K562 (cell line): ENCODE results near the gene SF3B4. TPM values are rescaled to one million over a fixed set of nuclear protein-coding genes. Genes with fewer than 3 reads are reported as not detected.

ENCODE experiments used
- CAMTA2 ChIP-seq: fragments of 250-450 bp; sonication (Bioruptor Pico); conservative IDR thresholded peaks from 2 replicates; pipeline ENCODE4 v1.5.1; 2022
- DPF2 ChIP-seq: fragments of 450-650 bp; IDR thresholded peaks from 2 replicates; pipeline ENCODE4 v1.6.1; 2016
- ETV1 ChIP-seq: fragments of 450-650 bp; conservative IDR thresholded peaks from 2 replicates; pipeline ENCODE4 v1.6.1; 2016; ENCODE audit warnings: missing genetic modification characterization, control low read depth, low read depth, missing compliant biosample characterization
- FOS ChIP-seq: IDR thresholded peaks from 3 replicates; pipeline ENCODE4 v1.6.1; 2011; ENCODE audit not compliant: insufficient read length; ENCODE audit errors: extremely low read depth
- KDM4B ChIP-seq, 2 experiments: fragments of 450-650 bp in 1 of 2; sonication (generic) in 1 of 2; IDR thresholded peaks; 2 replicates each; pipeline ENCODE4 v1.6.1; 2016 to 2017; ENCODE audit warnings: borderline replicate concordance in 2 of 2, antibody characterized with exemption in 1 of 2, low read depth in 1 of 2, mild to moderate bottlenecking in 1 of 2
- MAFG ChIP-seq: fragments of 450-650 bp; conservative IDR thresholded peaks from 2 replicates; pipeline ENCODE4 v1.6.1; 2016; ENCODE audit warnings: missing genetic modification characterization, missing compliant biosample characterization
- NR2C2 ChIP-seq, 2 experiments: fragments of 200-800 bp in 1 of 2; sonication (Bioruptor generic) in 1 of 2; sonication (generic) in 1 of 2; formaldehyde crosslinking in 1 of 2; IDR thresholded peaks; 2 replicates each; pipeline versions ENCODE4 v1.6.1 to v1.8.0; 2016 to 2022; ENCODE audit warnings: mild to moderate bottlenecking in 1 of 2, missing compliant biosample characterization in 1 of 2, missing genetic modification characterization in 1 of 2, missing genetic modification reagents in 1 of 2
- POLR2H ChIP-seq: IDR thresholded peaks from 2 replicates; pipeline ENCODE4 v1.6.1; 2016; ENCODE audit warnings: missing genetic modification characterization, low read depth, mild to moderate bottlenecking, control low read depth, missing compliant biosample characterization, moderate library complexity
- PRPF4 ChIP-seq: fragments of 200-400 bp; formaldehyde crosslinking; IDR thresholded peaks from one replicate; pipeline ENCODE4 v1.6.1; 2017; ENCODE audit warnings: low read length, low read depth, mild to moderate bottlenecking; ENCODE audit not compliant: insufficient read depth, poor library complexity, severe bottlenecking
- SAP30 ChIP-seq: fragments of 200-600 bp; sonication (generic); IDR thresholded peaks from 2 replicates; pipeline ENCODE4 v1.6.1; 2012; ENCODE audit warnings: borderline replicate concordance, low read depth, mild to moderate bottlenecking, moderate library complexity, low read length, control low read depth, inconsistent platforms; ENCODE audit not compliant: insufficient read depth, poor library complexity, severe bottlenecking
- ZBTB8A ChIP-seq: fragments of 450-650 bp; IDR thresholded peaks from 2 replicates; pipeline ENCODE4 v1.6.1; 2018; ENCODE audit warnings: mild to moderate bottlenecking, moderate library complexity; ENCODE audit not compliant: partially characterized antibody
- ZNF311 ChIP-seq: fragments of 250-450 bp; sonication (Bioruptor Pico); IDR thresholded peaks from 2 replicates; pipeline ENCODE4 v1.4.0; 2020; ENCODE audit warnings: mild to moderate bottlenecking, moderate library complexity
- ZNF668 ChIP-seq: fragments of 250-450 bp; sonication (Bioruptor Pico); IDR thresholded peaks from 2 replicates; pipeline ENCODE4 v1.8.0; 2022; ENCODE audit warnings: mild to moderate bottlenecking, inconsistent platforms
- polyA plus RNA-seq, 8 experiments: library from polyadenylated mRNA; depleted of rRNA in 4 of 8; stranded (reverse) in 5 of 8; unstranded in 3 of 8; fragments of >200 nt; fragmentation: Nextera tagmentation in 2 of 8; fragmentation: Illumina TruSeq in 1 of 8; extraction: Ambion mirVana in 2 of 8; extraction: Trizol in 1 of 8; gene quantifications; 2 replicates each; pipeline versions ENCODE4 v1.2.1 to v1.2.3, GENCODE V29; 2011 to 2014; ENCODE audit warnings: inconsistent platforms in 1 of 8, missing spikeins in 1 of 8
- total RNA-seq, 7 experiments: library from RNA; depleted of rRNA in 6 of 7; stranded (reverse); fragments of >200 nt in 6 of 7; fragmentation: Illumina TruSeq in 2 of 7; extraction: Trizol in 2 of 7; gene quantifications; 2 replicates each; pipeline versions ENCODE4 v1.2.1 to v1.2.3, GENCODE V29; 2011 to 2021; ENCODE audit warnings: low replicate concordance in 1 of 7
- TF ChIP-seq, protein P1 (sequence below): sonication (generic); formaldehyde crosslinking; IDR thresholded peaks from 2 replicates; pipeline ENCODE4 v1.8.0; 2022; ENCODE audit warnings: missing genetic modification reagents, mild to moderate bottlenecking, borderline replicate concordance
- TF ChIP-seq, protein P2 (sequence below): fragments of 450-650 bp; IDR thresholded peaks from 2 replicates; pipeline ENCODE4 v1.6.1; 2017; ENCODE audit warnings: antibody characterized with exemption
- TF ChIP-seq, protein P3 (sequence below): fragments of 250-450 bp; sonication (Bioruptor Pico); IDR thresholded peaks from 2 replicates; pipeline ENCODE4 v1.4.0; 2020; ENCODE audit warnings: mild to moderate bottlenecking
- TF ChIP-seq, protein P4 (sequence below): sonication (generic); formaldehyde crosslinking; IDR thresholded peaks from 2 replicates; pipeline ENCODE4 v1.8.0; 2022; ENCODE audit warnings: missing genetic modification reagents, mild to moderate bottlenecking, moderate library complexity, borderline replicate concordance

The SF3B4 gene
- total and polyA plus RNA-seq, 9 of the 15 experiments (the other 6 are each of a cell fraction or from before 2014, with no cell fraction given) = 3.0 to 88.0 (median 26.1) TPM

DNA sequence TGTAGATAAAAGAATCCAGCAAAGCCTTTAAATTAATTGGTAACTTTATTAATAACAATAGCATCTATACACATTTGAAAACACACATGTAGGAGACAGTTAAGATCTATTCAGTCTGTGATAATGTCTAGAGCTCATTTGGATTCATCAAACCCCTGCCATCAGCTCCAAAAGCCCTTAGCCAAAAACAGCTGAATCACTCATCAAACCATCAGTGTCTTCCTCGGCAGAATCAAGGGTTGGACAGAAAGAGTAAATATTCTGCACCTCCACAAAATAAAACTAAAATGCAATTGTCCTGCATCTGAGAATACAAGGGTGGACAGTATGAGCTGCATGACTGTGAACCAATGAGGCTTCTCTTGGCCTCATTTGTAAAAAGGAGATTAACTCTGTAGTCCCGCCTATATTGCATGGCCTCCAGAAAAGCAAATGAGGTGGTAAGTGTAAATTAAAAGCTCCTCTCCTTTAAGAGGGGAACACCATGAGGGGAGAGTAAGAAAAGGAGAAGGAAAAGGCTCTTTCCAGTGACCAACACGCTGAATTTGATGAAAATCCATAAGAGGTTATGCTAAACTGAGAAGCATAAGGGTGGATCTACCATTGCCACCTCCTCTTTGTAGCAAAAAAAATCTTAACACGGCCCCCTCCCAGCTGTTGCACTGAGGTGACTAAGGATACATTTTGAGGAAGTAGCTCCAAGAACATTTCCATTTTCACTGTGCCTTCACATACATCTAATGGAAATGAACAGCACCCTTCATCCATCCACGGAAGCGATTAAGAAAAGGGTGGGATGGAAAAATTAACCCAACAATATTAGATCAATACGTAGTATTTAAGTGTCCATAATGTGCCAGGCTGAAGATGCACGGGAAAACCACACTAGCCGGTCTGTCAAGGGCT lies 42.9 kb downstream of the SF3B4 start (continued):
- TF ChIP-seq FOS = no peak
- TF ChIP-seq SAP30 = no peak
- TF ChIP-seq NR2C2 (CRISPR knock-in tag; IDR thresholded peaks at IDR 0.05) = no peak
- peak; percentile 40; the same call in 1 of the 2 replicates for TF ChIP-seq NR2C2 (tag; IDR thresholded peaks at IDR 0.05)
- no peak for TF ChIP-seq ZBTB8A
- TF ChIP-seq, protein P1, sequence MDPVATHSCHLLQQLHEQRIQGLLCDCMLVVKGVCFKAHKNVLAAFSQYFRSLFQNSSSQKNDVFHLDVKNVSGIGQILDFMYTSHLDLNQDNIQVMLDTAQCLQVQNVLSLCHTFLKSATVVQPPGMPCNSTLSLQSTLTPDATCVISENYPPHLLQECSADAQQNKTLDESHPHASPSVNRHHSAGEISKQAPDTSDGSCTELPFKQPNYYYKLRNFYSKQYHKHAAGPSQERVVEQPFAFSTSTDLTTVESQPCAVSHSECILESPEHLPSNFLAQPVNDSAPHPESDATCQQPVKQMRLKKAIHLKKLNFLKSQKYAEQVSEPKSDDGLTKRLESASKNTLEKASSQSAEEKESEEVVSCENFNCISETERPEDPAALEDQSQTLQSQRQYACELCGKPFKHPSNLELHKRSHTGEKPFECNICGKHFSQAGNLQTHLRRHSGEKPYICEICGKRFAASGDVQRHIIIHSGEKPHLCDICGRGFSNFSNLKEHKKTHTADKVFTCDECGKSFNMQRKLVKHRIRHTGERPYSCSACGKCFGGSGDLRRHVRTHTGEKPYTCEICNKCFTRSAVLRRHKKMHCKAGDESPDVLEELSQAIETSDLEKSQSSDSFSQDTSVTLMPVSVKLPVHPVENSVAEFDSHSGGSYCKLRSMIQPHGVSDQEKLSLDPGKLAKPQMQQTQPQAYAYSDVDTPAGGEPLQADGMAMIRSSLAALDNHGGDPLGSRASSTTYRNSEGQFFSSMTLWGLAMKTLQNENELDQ = no peak
- 0 out of 2 replicates have a peak, but pooled peaks have one; percentile 15 for TF ChIP-seq POLR2H (tag)
- no peak for TF ChIP-seq KDM4B (IDR thresholded peaks at IDR 0.05; ENCODE audit: borderline replicate concordance in 2 of 2, low read depth in 1 of 2)
- no peak for TF ChIP-seq PRPF4
- no peak for TF ChIP-seq CAMTA2 (CRISPR knock-in tag)
- no peak for TF ChIP-seq ZNF668
- TF ChIP-seq, protein P2, sequence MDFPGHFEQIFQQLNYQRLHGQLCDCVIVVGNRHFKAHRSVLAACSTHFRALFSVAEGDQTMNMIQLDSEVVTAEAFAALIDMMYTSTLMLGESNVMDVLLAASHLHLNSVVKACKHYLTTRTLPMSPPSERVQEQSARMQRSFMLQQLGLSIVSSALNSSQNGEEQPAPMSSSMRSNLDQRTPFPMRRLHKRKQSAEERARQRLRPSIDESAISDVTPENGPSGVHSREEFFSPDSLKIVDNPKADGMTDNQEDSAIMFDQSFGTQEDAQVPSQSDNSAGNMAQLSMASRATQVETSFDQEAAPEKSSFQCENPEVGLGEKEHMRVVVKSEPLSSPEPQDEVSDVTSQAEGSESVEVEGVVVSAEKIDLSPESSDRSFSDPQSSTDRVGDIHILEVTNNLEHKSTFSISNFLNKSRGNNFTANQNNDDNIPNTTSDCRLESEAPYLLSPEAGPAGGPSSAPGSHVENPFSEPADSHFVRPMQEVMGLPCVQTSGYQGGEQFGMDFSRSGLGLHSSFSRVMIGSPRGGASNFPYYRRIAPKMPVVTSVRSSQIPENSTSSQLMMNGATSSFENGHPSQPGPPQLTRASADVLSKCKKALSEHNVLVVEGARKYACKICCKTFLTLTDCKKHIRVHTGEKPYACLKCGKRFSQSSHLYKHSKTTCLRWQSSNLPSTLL = no peak
- TF ChIP-seq, protein P3, sequence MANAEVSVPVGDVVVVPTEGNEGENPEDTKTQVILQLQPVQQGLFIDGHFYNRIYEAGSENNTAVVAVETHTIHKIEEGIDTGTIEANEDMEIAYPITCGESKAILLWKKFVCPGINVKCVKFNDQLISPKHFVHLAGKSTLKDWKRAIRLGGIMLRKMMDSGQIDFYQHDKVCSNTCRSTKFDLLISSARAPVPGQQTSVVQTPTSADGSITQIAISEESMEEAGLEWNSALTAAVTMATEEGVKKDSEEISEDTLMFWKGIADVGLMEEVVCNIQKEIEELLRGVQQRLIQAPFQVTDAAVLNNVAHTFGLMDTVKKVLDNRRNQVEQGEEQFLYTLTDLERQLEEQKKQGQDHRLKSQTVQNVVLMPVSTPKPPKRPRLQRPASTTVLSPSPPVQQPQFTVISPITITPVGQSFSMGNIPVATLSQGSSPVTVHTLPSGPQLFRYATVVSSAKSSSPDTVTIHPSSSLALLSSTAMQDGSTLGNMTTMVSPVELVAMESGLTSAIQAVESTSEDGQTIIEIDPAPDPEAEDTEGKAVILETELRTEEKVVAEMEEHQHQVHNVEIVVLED (CRISPR knock-in tag) = no peak
- TF ChIP-seq, protein P4, sequence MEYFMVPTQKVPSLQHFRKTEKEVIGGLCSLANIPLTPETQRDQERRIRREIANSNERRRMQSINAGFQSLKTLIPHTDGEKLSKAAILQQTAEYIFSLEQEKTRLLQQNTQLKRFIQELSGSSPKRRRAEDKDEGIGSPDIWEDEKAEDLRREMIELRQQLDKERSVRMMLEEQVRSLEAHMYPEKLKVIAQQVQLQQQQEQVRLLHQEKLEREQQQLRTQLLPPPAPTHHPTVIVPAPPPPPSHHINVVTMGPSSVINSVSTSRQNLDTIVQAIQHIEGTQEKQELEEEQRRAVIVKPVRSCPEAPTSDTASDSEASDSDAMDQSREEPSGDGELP = peak; percentile 74; the same call in 1 of the 2 replicates
- TF ChIP-seq ETV1 (tag) = no peak
- no peak for TF ChIP-seq ZNF311 (CRISPR knock-in tag)
- peak; percentile 81 for TF ChIP-seq MAFG (tag)
- peak; percentile 79; the same call in 1 of the 2 replicates for TF ChIP-seq DPF2
